H1 (cell line): ENCODE measurements around the gene TEX38. TPM values are rescaled to one million over a fixed set of nuclear protein-coding genes. Genes with fewer than 3 reads are reported as not detected.
"Not testable (repeated sequence)": the region's sequence is repeated elsewhere in the genome, so short reads cannot be mapped to it uniquely, and the experiment has no call there.

ENCODE experiments used
- CTCF ChIA-PET: fragments of 300-600 bp; sonication (Branson Sonifier 250); formaldehyde crosslinking; loops from one replicate; lab custom pipeline; 2021; ENCODE audit not compliant: partially characterized antibody; lab: Charles Lee
- POLR2A ChIA-PET: fragments of 300-600 bp; sonication (Branson Sonifier 250); formaldehyde crosslinking; loops from one replicate; lab custom pipeline; 2021; ENCODE audit warnings: inconsistent platforms; ENCODE audit not compliant: partially characterized antibody; lab: Charles Lee
- DNase-seq, 2 experiments: peaks; one replicate each; pipeline versions ENCODE4 v3.0.0 to v3.0.0-alpha.2; 2010 to 2022; ENCODE audit warnings: low spot score in 2 of 2, low read depth in 1 of 2, mixed read lengths in 1 of 2
- FAIRE-seq: peaks from 2 replicates; lab custom pipeline; 2011; peaks lifted over from hg19 to GRCh38; lab: Jason Lieb, UNC
- H2AFZ ChIP-seq: 2 replicates; pipeline ENCODE4 v1.8.1; 2012; ENCODE audit warnings: low read length, inconsistent platforms
- H2AK5ac ChIP-seq: 2 replicates; pipeline ENCODE4 v1.6.1; 2013; ENCODE audit warnings: low read depth, low read length
- H2BK120ac ChIP-seq: replicated peaks from 2 replicates; pipeline ENCODE3; 2013; ENCODE audit warnings: low read depth, low read length, inconsistent platforms
- H2BK12ac ChIP-seq: 2 replicates; pipeline ENCODE4 v1.6.1; 2013; ENCODE audit warnings: low read depth, low read length
- H2BK15ac ChIP-seq: 2 replicates; pipeline ENCODE4 v1.6.1; 2013; ENCODE audit warnings: low read length
- H2BK20ac ChIP-seq: 2 replicates; pipeline ENCODE4 v1.6.1; 2013; ENCODE audit warnings: low read length
- H2BK5ac ChIP-seq: 2 replicates; pipeline ENCODE4 v1.6.1; 2013; ENCODE audit warnings: low read depth, low read length
- H3K14ac ChIP-seq: 2 replicates; pipeline ENCODE4 v1.6.1; 2013; ENCODE audit warnings: inconsistent platforms; ENCODE audit not compliant: insufficient read length
- H3K18ac ChIP-seq: 2 replicates; pipeline ENCODE4 v1.6.1; 2013; ENCODE audit warnings: low read length; ENCODE audit errors: extremely low read depth
- H3K23ac ChIP-seq: 2 replicates; pipeline ENCODE4 v1.6.1; 2013; ENCODE audit warnings: inconsistent platforms; ENCODE audit not compliant: insufficient read length
- H3K23me2 ChIP-seq: 2 replicates; pipeline ENCODE4 v1.6.1; 2013; ENCODE audit warnings: low read depth, low read length
- H3K27ac ChIP-seq: 2 replicates; pipeline ENCODE4 v1.6.1; 2011; ENCODE audit warnings: low read depth, low read length, inconsistent platforms
- H3K27me3 ChIP-seq, 4 experiments: replicated peaks in 1 of 4; 1 replicate in 1 of 4; 2 replicates in 3 of 4; pipeline versions ENCODE4 v1.6.1 to v1.8.1; 2011 to 2013; ENCODE audit warnings: low read length in 3 of 4, mild to moderate bottlenecking in 3 of 4, inconsistent platforms in 2 of 4, mixed read lengths in 2 of 4, moderate library complexity in 1 of 4; ENCODE audit not compliant: control insufficient read depth in 3 of 4, insufficient read depth in 3 of 4; ENCODE audit errors: extremely low read depth in 1 of 4
- H3K36me3 ChIP-seq, 4 experiments: 2 replicates each; pipeline versions ENCODE4 v1.6.1 to v1.8.1; 2011 to 2013; ENCODE audit warnings: mild to moderate bottlenecking in 4 of 4, low read length in 3 of 4, moderate library complexity in 2 of 4, control low read depth in 1 of 4, inconsistent platforms in 1 of 4; ENCODE audit not compliant: insufficient read depth in 4 of 4, control insufficient read depth in 2 of 4
- H3K4ac ChIP-seq: replicated peaks from 2 replicates; pipeline ENCODE3; 2013; ENCODE audit warnings: low read length, low read depth, mixed read lengths, inconsistent platforms; ENCODE audit not compliant: insufficient read length
- H3K4me1 ChIP-seq, 4 experiments: replicated peaks in 1 of 4; 1 replicate in 1 of 4; 2 replicates in 3 of 4; pipeline versions ENCODE4 v1.6.1 to v1.8.1; 2011 to 2013; ENCODE audit warnings: low read length in 3 of 4, inconsistent platforms in 2 of 4, mixed read lengths in 1 of 4; ENCODE audit not compliant: insufficient read depth in 4 of 4, control insufficient read depth in 3 of 4
- H3K4me2 ChIP-seq, 2 experiments: 2 replicates each; pipeline versions ENCODE4 v1.6.1 to v1.8.1; 2011 to 2013; ENCODE audit warnings: low read depth in 2 of 2, low read length in 2 of 2, control low read depth in 1 of 2, inconsistent platforms in 1 of 2, mild to moderate bottlenecking in 1 of 2; ENCODE audit not compliant: insufficient read depth in 1 of 2
- H3K4me3 ChIP-seq, 4 experiments: fragments of 200-600, 300-600 bp in 1 of 4; sonication (generic), shearing (Covaris generic), sonication (Bioruptor Twin) in 1 of 4; 2 replicates each; pipeline versions ENCODE4 v1.5.1 to v1.8.1; 2011 to 2016; ENCODE audit warnings: low read length in 4 of 4, low read depth in 3 of 4, control low read depth in 2 of 4, inconsistent platforms in 2 of 4, mild to moderate bottlenecking in 2 of 4, mixed read lengths in 1 of 4, moderate library complexity in 1 of 4; ENCODE audit not compliant: insufficient read depth in 2 of 4; ENCODE audit errors: extremely low read depth in 1 of 4
- H3K56ac ChIP-seq: replicated peaks from 2 replicates; pipeline ENCODE3; 2013; ENCODE audit warnings: low read depth, mild to moderate bottlenecking, mixed read lengths, low read length, inconsistent platforms; ENCODE audit not compliant: insufficient read length
- H3K79me1 ChIP-seq: 2 replicates; pipeline ENCODE4 v1.6.1; 2013; ENCODE audit warnings: low read depth, low read length, control low read depth
- H3K79me2 ChIP-seq, 2 experiments: 2 replicates each; pipeline versions ENCODE4 v1.6.1 to v1.8.1; 2012 to 2013; ENCODE audit warnings: low read length in 2 of 2, mild to moderate bottlenecking in 2 of 2, inconsistent platforms in 1 of 2; ENCODE audit not compliant: insufficient read depth in 2 of 2, control insufficient read depth in 1 of 2
- H3K9ac ChIP-seq, 4 experiments: replicated peaks in 1 of 4; 1 replicate in 1 of 4; 2 replicates in 3 of 4; pipeline versions ENCODE4 v1.6.1 to v1.8.1; 2011 to 2013; ENCODE audit warnings: low read depth in 3 of 4, low read length in 3 of 4, control low read depth in 2 of 4, mild to moderate bottlenecking in 2 of 4, moderate library complexity in 2 of 4, inconsistent platforms in 1 of 4; ENCODE audit errors: extremely low read depth in 1 of 4
- H3K9me3 ChIP-seq, 2 experiments: 2 replicates each; pipeline versions ENCODE4 v1.6.1 to v1.8.1; 2012 to 2013; ENCODE audit warnings: mild to moderate bottlenecking in 2 of 2, moderate library complexity in 2 of 2, control low read depth in 1 of 2, inconsistent platforms in 1 of 2, low read depth in 1 of 2, low read length in 1 of 2, mixed read lengths in 1 of 2; ENCODE audit not compliant: insufficient read depth in 2 of 2
- H4K20me1 ChIP-seq, 2 experiments: replicated peaks in 1 of 2; 2 replicates each; pipeline versions ENCODE3 to v1.8.1; 2011 to 2013; ENCODE audit warnings: inconsistent platforms in 2 of 2, low read length in 2 of 2, mild to moderate bottlenecking in 1 of 2; ENCODE audit not compliant: insufficient read depth in 2 of 2, control insufficient read depth in 1 of 2
- H4K5ac ChIP-seq: 2 replicates; pipeline ENCODE4 v1.6.1; 2013; ENCODE audit warnings: low read length, low read depth, mixed read lengths, inconsistent platforms; ENCODE audit not compliant: insufficient read length
- H4K8ac ChIP-seq: 2 replicates; pipeline ENCODE4 v1.8.0; 2013; ENCODE audit warnings: mild to moderate bottlenecking, moderate library complexity, low read length, inconsistent platforms; ENCODE audit not compliant: insufficient read depth; ENCODE audit errors: extremely low read depth
- H4K91ac ChIP-seq: replicated peaks from 2 replicates; pipeline ENCODE3; 2013; ENCODE audit warnings: low read length, mixed read lengths, inconsistent platforms; ENCODE audit not compliant: insufficient read length
- WGBS, 2 experiments: shearing (Covaris generic) in 1 of 2; methylation state at CpG; one replicate each; pipeline versions ENCODE4 v1.1.6 to v1.1.7; 2013 to 2015; ENCODE audit warnings: low lambda C conversion rate in 2 of 2, mixed read lengths in 2 of 2, inconsistent platforms in 1 of 2, low coverage in 1 of 2, missing lambda C conversion rate in 1 of 2; ENCODE audit not compliant: insufficient replicate concordance in 2 of 2, insufficient coverage in 1 of 2, insufficient read length in 1 of 2; ENCODE audit errors: extremely low coverage in 1 of 2, missing lambda C conversion rate in 1 of 2; 5-methylcytosine and 5-hydroxymethylcytosine counted together
- polyA plus RNA-seq, 7 experiments: library from polyadenylated mRNA; depleted of rRNA in 3 of 7; stranded (reverse) in 5 of 7; unstranded in 2 of 7; fragments of >200 nt in 5 of 7; fragments of 200-250 nt in 2 of 7; gene quantifications; 1 replicate in 5 of 7; 2 replicates in 1 of 7; 4 replicates in 1 of 7; pipeline versions ENCODE4 v1.2.1 to v1.2.3, GENCODE V29; 2011 to 2013; ENCODE audit warnings: missing spikeins in 2 of 7, mixed read lengths in 2 of 7
- total RNA-seq: library from RNA; stranded (reverse); fragmentation: NEBNext Ultra II Directional; extraction: Animal tissue kit (Norgen Biotek cat#: 25700); gene quantifications from 2 replicates; pipeline ENCODE4 v1.2.1, GENCODE V29; 2021

TEX38 gene
- total and polyA plus RNA-seq, 2 of the 8 experiments (the other 6 are each of a cell fraction or from before 2014, with no cell fraction given) = 0.33 TPM; not detected in 1

- not testable (repeated sequence) for H2BK20ac ChIP-seq, H4K91ac ChIP-seq, H4K5ac ChIP-seq, H2AK5ac ChIP-seq, H3K79me2 ChIP-seq, H3K27ac ChIP-seq, H2BK120ac ChIP-seq, H3K18ac ChIP-seq, H3K56ac ChIP-seq, H2BK12ac ChIP-seq, H2AFZ ChIP-seq, H3K14ac ChIP-seq, H3K4ac ChIP-seq, H4K8ac ChIP-seq, FAIRE-seq, H3K23ac ChIP-seq, H2BK5ac ChIP-seq, H3K23me2 ChIP-seq, H3K4me3 ChIP-seq, H2BK15ac ChIP-seq, H3K4me1 ChIP-seq, H3K9me3 ChIP-seq, H3K4me2 ChIP-seq, H3K79me1 ChIP-seq, H3K27me3 ChIP-seq, DNase-seq, H4K20me1 ChIP-seq, H3K9ac ChIP-seq
- 89% methylated on average over 2 of the region's 2 CpGs; no CpG with 5 or more reads in 1 of the 2 experiments for WGBS, 2 experiments
- peaks cover 0 to 62% (median 16%) of the 10 kb centered on the region in 4 experiments; a peak in 6 of 8 replicates for H3K36me3 ChIP-seq
- CTCF ChIA-PET = interaction anchor here (0.9 to 1.7 kb wide), 4 partner anchors 9 to 62 kb away, joined by 3 to 6 read pairs (median 4); no protein-coding TSS in a partner anchor
- POLR2A ChIA-PET = interaction anchor here (1.2 kb wide), 1 partner anchor 13 kb away, joined by 3 read pairs; the partner anchor contains the start of gene ATPAF1
Measured at GRCh38 chr1:46654698-46655097, 17.0 kb upstream of the TEX38 start.
